GM21515 (cell line): Measurements from ENCODE around the gene MCCC1.
"Not testable (repeated sequence)": the region's sequence is repeated elsewhere in the genome, so short reads cannot be mapped to it uniquely, and the experiment has no call there.

Source experiments
- ATAC-seq: cut with Tn5 transposase; IDR thresholded peaks from one replicate; pipeline ENCODE4 v1.9.1; 2021; ENCODE audit not compliant: unreplicated experiment

Gene MCCC1

GRCh38 chr3:183099026-183099837 lies at the start of gene MCCC1:
MCCC1 (minus strand) TSS chr3:183099496; CDS start chr3:183099440, 56 bp downstream.
- peak; percentile 99 for ATAC-seq

- no peak for ATAC-seq
These were observed 48.8 kb upstream of the MCCC1 start for GRCh38 chr3:183148056-183148455.

DNA sequence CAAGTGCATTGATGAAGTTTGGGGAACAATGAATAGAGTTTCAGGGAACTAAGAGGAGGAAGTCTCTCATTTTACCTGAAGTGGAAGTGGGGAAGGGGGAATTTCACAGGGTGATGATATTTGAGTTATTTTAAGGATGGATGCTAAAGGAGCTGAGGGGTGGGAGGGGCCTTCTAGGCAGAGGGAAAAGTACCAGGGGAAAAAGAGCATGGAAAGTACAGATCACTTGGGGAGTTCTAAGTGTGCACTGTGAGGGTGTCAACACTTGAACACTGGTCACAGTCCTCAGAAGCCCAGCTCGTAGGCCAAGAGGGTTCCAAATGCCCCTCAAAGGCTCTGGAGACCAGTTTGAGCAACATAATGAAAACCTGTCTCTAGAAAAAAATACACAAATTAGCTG lies 45.1 kb upstream of the MCCC1 start:
- ATAC-seq: no peak

- ATAC-seq: no peak
These were observed 42.9 kb upstream of the MCCC1 start for GRCh38 chr3:183142199-183142598.

GRCh38 chr3:183134844-183135243 lies 35.5 kb upstream of the MCCC1 start:
- no peak for ATAC-seq

DNA sequence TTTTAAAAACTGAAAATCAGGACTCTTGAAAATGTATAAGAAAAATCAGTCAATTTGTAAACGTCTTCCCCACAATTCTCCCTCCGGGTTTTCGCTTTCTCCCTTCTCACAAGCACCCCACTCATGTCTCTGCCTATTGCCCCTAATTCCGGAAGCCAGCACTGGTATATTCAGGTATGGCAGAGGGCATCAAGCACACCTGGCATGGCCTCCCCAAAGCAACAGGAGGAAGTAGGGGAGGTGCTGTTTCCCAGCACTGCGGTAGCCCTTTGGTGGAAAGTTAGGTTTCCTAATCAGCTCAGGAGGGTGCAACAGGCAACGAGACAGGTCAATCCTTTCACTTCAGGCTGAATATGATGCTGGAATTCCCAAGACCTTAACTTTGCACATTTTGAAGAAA lies 33.1 kb upstream of the MCCC1 start:
- ATAC-seq: no peak

DNA sequence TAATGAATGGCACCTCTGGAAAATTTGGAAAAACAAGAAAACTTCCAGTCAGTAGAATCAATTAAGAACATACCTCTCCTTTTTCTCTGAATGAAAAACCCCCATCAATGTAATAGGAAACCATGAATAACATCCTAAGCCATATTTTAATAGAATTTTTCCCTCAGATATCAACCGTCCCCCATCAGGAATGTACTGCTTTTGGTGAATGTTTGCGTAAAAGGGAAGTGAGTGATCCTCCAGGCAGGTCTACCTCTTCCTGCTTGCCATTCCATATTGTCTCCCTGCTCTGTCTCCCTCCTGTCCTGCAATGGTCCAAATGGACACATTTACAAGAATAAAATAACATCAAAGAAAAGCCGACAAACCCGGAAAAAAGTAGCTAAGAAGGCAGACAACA lies 32.4 kb upstream of the MCCC1 start:
- ATAC-seq: no peak

DNA sequence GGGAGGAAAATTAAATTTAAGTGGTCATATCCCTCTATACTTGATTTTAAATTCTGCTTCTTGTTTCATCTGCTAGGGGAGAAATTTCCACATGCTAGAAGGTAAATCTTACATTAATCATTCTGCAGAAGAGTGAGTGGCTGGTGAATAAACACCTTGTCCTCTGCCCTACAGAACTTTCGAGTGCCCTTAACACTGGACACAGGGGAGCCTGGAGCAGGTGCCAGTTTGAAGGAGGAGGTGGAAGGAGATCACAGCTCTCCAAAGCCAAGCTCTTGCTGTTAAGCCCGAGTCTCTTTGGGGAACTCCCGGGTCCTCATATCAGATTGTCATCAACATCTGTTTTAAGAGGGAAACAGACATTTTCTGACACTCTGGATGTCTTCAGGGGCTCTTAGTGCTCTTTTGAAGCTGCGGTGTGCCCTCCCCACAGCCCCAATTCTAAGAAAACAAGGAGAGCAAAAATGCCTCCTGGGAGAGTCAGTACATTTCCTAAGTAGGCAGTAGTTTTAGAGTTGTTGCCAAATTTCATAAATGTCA lies 32.0 kb upstream of the MCCC1 start:
- no peak for ATAC-seq

GRCh38 chr3:183129243-183129642 lies 29.9 kb upstream of the MCCC1 start:
- no peak for ATAC-seq

GRCh38 chr3:183128709-183129108 lies 29.4 kb upstream of the MCCC1 start:
- ATAC-seq: no peak

DNA sequence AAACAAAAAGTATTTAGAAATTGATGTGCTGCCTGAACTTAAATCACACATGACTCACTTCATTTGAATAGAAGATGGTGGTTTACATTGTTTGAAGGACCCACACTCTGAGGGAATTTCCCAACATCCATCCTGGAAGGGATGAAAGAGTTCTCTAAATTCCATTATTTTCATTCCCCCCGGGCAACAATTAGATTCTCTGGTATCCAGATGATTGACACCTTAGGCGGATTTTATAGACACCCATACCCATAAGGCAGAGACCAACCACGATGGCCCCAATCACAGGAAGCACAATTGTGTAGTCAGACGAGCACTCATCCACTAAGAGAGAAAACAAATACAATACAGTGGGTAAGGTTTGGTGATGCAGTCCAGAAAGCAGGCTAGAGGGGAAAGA lies 24.6 kb upstream of the MCCC1 start:
- no peak for ATAC-seq

DNA sequence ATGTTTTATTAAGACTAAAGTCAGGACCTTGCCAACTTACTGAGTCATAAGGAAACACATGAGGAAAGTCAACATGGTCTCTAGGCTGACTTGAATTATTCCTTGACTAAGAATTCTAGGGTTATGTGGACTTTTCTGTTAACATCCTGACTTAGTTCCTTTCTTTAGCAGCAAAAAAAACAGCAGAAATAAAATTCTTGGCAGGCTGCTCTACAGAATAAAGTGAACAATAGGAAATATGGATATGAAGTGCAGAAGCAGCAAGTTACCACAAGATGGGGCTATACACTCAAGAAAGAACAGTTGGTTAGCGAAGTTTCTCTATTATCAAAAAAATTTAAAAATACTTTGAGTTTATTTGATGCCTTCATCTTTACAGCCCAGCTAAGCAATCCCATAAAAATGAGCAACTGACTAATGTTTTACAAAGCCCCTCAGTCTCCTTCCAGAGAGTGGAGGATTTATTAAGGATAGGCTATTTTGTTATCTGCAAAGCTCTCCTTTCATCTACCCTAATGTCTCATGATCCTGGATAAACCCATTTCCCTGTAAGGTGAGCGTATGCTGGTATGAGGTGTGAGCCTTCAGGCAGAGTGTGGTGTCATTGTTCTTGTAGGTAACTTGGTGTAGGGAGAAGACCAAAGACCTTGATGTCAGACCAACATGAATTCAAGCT lies 23.1 kb upstream of the MCCC1 start:
- ATAC-seq: no peak

- no peak for ATAC-seq
These were observed 21.4 kb upstream of the MCCC1 start for GRCh38 chr3:183120538-183121215.

DNA sequence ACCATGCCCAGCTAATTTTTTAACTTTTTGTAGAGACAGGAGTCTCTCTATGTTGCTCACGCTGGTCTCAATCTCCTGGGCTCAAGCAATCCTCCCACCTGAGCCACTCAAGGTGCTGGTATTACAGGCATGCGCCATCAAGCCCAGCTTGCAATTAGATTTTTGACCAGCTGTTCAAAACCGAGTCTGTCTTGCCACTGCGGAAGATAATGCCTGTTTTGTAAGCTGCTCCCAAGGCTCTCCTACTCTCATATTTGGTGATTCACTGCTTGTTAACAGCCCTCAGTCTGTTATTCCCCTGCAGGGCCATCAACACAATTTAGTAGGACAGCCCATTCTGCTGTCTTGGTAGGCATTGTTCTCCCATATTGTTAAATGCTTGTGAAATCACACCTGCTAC lies 17.8 kb upstream of the MCCC1 start:
- no peak for ATAC-seq

- ATAC-seq: peak; percentile 88
These were observed 16.8 kb upstream of the MCCC1 start for GRCh38 chr3:183116025-183116614.

DNA sequence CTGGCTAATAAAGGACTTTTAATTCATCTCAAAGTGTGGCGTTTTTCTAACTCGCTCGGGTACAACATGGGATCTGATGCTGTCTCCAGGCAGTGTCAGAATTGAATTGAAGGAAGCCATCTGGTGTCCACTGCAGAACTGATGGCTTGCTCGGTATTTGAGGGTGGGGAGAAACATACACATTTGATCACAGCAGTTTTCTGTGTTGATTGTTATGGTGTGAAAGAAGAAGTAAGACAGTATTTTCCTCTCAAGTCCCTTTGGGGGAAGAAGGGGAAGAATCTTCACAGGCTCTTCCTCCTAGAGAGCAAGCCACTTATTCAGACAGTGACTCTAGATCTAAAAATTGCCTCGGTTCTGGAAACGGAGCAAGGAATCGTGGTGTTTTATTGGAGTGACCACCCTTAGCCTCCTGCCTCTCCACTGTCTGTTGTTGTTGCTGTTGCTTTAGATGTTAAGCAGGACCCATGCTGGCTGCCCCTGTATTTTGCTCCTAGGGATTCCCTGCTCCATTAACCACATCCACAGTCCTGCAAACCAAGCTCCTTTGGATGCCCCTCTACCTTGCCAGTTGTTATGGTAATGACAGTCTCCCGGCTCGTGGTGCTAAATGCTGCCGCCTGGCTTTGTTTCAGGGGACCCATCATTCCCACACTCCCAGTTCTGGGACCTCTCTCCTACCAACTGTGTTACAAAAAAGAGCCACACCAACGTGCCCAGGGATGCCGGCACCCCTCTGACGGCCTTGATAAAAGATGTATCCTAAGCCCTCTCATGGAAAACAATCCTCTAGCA lies 15.3 kb upstream of the MCCC1 start:
- no peak for ATAC-seq

DNA sequence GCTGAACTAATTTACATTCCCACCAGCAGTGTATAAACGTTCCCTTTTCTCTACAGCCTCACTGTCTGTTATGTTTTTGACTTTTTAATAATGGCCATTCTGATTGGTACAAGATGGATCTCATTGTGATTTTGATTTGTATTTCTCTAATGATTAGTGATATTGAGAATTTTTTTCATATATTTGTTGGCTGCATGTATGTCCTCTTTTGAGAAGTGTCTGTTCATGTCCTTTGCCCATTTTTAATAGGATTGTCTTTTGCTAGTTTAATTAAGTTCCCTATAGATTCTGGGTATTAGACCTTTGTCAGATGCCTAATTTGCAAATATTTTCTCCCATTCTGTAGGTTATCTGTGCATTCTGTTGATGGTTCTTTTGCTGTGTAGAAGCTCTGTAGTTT lies 10.6 kb upstream of the MCCC1 start:
- ATAC-seq: not testable (repeated sequence)

- no peak for ATAC-seq
These were observed 9.2 kb upstream of the MCCC1 start for GRCh38 chr3:183108470-183108869.

GRCh38 chr3:183108001-183108449 lies 8.7 kb upstream of the MCCC1 start:
- no peak for ATAC-seq

- not testable (repeated sequence) for ATAC-seq
These were observed 8.1 kb upstream of the MCCC1 start for GRCh38 chr3:183107372-183107771.
